OCI-LY3 (cell line): ENCODE measurements around the gene ZNF827.
A peak's percentile ranks its signal among the peaks of the same experiment; 100 is the strongest.

Experiments
- H2AFZ ChIP-seq: fragments of 200-600, 300-600 bp; shearing (Covaris generic); 2 replicates; pipeline ENCODE4 v1.6.0; 2014; ENCODE audit warnings: antibody characterized with exemption, low read depth, low read length
- H3K27ac ChIP-seq: fragments of 200-600, 300-600 bp; sonication (generic); 2 replicates; pipeline ENCODE4 v1.5.1; 2014; ENCODE audit warnings: mild to moderate bottlenecking, low read length, moderate library complexity, mixed read lengths
- H3K27me3 ChIP-seq: fragments of 200-600, 300-600 bp; sonication (generic); 2 replicates; pipeline ENCODE4 v1.6.1; 2014; ENCODE audit warnings: low read depth, low read length, mixed read lengths
- H3K36me3 ChIP-seq: fragments of 200-600, 300-600 bp; sonication (generic); replicated peaks from 2 replicates; pipeline ENCODE3; 2014; ENCODE audit warnings: low read depth, low read length, mixed read lengths
- H3K4me1 ChIP-seq: fragments of 300-600, 200-600 bp; sonication (generic); 2 replicates; pipeline ENCODE4 v1.6.1; 2014; ENCODE audit warnings: low read length, mixed read lengths
- H3K4me2 ChIP-seq: fragments of 200-600, 300-600 bp; sonication (generic); 2 replicates; pipeline ENCODE4 v1.6.1; 2014; ENCODE audit warnings: low read length, mixed read lengths
- H3K4me3 ChIP-seq: fragments of 300-600, 200-600 bp; sonication (generic); 2 replicates; pipeline ENCODE4 v1.5.1; 2014; ENCODE audit warnings: antibody characterized with exemption, mild to moderate bottlenecking, low read length, moderate library complexity
- H3K79me2 ChIP-seq: fragments of 300-600, 200-600 bp; shearing (Covaris generic); 2 replicates; pipeline ENCODE4 v1.6.1; 2014; ENCODE audit warnings: mild to moderate bottlenecking, low read length, mixed read lengths
- H3K9ac ChIP-seq: fragments of 300-600, 200-600 bp; shearing (Covaris generic); 2 replicates; pipeline ENCODE4 v1.6.0; 2014; ENCODE audit warnings: mild to moderate bottlenecking, low read length, moderate library complexity
- H3K9me3 ChIP-seq: fragments of 200-600, 300-600 bp; shearing (Covaris generic); 2 replicates; pipeline ENCODE4 v1.6.1; 2014; ENCODE audit warnings: low read length, mixed read lengths; ENCODE audit not compliant: insufficient read depth
- H4K20me1 ChIP-seq: fragments of 200-600, 300-600 bp; sonication (generic); 2 replicates; pipeline ENCODE4 v1.6.1; 2016; ENCODE audit warnings: low read length, mixed read lengths; ENCODE audit not compliant: insufficient read depth
- EZH2phosphoT487 ChIP-seq: fragments of 200-600 bp; shearing (Covaris generic); IDR thresholded peaks from 2 replicates; pipeline ENCODE4 v1.6.1; 2018; ENCODE audit warnings: antibody characterized with exemption, mixed run types, low read depth
- TF ChIP-seq, protein P1 (sequence below): fragments of 200-600, 300-600 bp; sonication (generic); IDR thresholded peaks from 2 replicates; pipeline ENCODE4 v1.5.1; 2014; ENCODE audit warnings: antibody characterized with exemption, low read length, low read depth

Gene ZNF827

DNA sequence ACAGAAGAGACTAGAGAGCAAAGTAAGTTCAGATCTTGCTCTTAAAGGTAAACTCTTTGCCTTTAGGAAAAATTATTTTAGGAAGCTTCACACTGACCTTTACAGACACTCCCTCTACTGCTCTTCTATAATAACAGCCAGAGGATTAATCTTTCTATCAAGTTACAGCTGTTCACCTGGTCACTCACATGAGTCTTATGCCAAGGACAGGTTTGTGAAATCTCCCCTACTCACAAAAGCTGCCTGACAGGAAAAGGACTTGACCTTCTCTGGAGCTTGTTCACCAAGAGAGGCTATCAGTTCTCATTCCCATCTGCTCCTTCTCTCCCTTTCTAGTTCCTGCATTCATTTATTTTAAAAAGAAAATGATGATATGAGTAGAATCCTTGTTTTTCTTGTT, 141.3 kb downstream of the ZNF827 start:
- H3K9ac ChIP-seq = no peak overlapping the region
- H3K4me1 ChIP-seq = peaks cover 16% of the 10 kb centered on the region
- H3K27me3 ChIP-seq = no peaks in the 10 kb centered on the region
- H3K4me3 ChIP-seq = no peak overlapping the region
- H3K27ac ChIP-seq = no peak overlapping the region
- no peak overlapping the region for H3K4me2 ChIP-seq
- H3K9me3 ChIP-seq = no peaks in the 10 kb centered on the region
- H4K20me1 ChIP-seq = no peaks in the 10 kb centered on the region
- no peaks in the 10 kb centered on the region for H3K79me2 ChIP-seq
- TF ChIP-seq, protein P1, sequence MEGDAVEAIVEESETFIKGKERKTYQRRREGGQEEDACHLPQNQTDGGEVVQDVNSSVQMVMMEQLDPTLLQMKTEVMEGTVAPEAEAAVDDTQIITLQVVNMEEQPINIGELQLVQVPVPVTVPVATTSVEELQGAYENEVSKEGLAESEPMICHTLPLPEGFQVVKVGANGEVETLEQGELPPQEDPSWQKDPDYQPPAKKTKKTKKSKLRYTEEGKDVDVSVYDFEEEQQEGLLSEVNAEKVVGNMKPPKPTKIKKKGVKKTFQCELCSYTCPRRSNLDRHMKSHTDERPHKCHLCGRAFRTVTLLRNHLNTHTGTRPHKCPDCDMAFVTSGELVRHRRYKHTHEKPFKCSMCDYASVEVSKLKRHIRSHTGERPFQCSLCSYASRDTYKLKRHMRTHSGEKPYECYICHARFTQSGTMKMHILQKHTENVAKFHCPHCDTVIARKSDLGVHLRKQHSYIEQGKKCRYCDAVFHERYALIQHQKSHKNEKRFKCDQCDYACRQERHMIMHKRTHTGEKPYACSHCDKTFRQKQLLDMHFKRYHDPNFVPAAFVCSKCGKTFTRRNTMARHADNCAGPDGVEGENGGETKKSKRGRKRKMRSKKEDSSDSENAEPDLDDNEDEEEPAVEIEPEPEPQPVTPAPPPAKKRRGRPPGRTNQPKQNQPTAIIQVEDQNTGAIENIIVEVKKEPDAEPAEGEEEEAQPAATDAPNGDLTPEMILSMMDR = no peak
- no peak for TF ChIP-seq EZH2phosphoT487
- H2AFZ ChIP-seq = no peak overlapping the region
- peaks cover 6% of the 10 kb centered on the region for H3K36me3 ChIP-seq

DNA sequence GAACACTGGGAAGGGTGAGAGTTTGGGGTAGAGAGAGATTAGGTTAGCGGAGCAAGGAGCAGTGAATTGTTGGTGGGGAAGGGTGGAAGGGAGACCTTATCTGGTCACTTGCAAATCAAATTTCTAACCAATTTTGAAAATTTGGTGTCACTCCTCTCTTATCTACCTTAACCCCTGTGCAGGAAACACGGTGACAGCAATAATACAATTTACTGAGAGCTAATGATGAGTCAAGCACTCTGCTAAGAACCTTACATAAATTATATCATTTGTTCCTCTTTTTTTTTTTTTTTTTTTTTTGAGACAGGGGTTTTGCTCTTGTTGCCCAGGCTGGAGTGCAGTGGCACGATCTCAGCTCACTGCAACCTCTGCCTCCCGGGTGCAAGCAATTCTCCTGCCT, 142.3 kb downstream of the ZNF827 start:
- H3K9ac ChIP-seq = no peak overlapping the region
- H4K20me1 ChIP-seq = no peaks in the 10 kb centered on the region
- no peak overlapping the region for H2AFZ ChIP-seq
- H3K4me2 ChIP-seq = peak overlapping the region; percentile 36
- H3K27me3 ChIP-seq = no peaks in the 10 kb centered on the region
- TF ChIP-seq, protein P1 = no peak
- no peak for TF ChIP-seq EZH2phosphoT487
- no peak overlapping the region for H3K27ac ChIP-seq
- no peaks in the 10 kb centered on the region for H3K9me3 ChIP-seq
- no peaks in the 10 kb centered on the region for H3K79me2 ChIP-seq
- peaks cover 7% of the 10 kb centered on the region for H3K36me3 ChIP-seq
- H3K4me3 ChIP-seq = no peak overlapping the region
- peaks cover 16% of the 10 kb centered on the region for H3K4me1 ChIP-seq

DNA sequence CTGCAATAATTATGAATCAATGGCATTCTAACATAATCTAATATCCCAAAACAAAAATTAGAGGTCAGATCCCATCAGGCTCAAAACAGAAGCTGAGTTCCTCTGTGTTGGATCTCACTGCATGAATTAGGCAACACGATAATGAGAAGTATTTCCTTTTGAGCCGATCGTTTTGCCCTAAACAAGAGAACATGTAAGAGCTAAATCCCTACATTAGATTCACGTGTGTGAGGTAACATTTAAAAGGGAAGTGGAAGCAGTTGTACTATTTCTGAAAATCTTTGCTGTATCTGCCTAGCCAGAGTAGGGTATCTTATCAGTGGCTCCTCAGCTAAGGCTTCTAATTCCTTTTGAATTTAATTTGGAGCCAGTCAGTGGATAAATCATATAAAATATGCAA, 143.1 kb downstream of the ZNF827 start:
- H3K79me2 ChIP-seq = no peaks in the 10 kb centered on the region
- no peaks in the 10 kb centered on the region for H4K20me1 ChIP-seq
- H3K27me3 ChIP-seq = no peaks in the 10 kb centered on the region
- H3K27ac ChIP-seq = no peak overlapping the region
- H3K9me3 ChIP-seq = no peaks in the 10 kb centered on the region
- peak overlapping the region; percentile 36 for H3K4me2 ChIP-seq
- H3K36me3 ChIP-seq = peaks cover 7% of the 10 kb centered on the region
- peaks cover 16% of the 10 kb centered on the region for H3K4me1 ChIP-seq
- no peak overlapping the region for H3K4me3 ChIP-seq
- H3K9ac ChIP-seq = no peak overlapping the region
- TF ChIP-seq, protein P1 = no peak
- no peak for TF ChIP-seq EZH2phosphoT487
- no peak overlapping the region for H2AFZ ChIP-seq

DNA sequence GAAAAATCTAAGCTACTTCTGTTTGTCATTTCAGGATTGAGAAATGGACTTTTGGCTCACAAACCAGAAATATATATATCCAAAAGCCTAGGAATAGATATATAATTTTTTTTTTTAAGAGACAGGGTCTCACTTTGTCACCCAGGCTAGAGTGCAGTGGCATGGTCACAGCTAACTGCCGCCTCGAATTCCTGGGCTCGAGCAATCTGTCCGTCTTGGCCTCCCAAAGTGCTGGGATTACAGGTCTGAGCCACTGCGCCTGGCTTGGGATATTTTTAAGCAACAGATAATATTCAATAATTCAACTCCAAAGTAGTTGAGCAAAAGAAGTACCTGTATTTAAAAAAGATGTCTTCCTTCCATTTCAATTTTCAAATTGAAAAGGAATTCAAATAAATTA, 146.2 kb downstream of the ZNF827 start:
- H2AFZ ChIP-seq = no peak overlapping the region
- no peaks in the 10 kb centered on the region for H3K79me2 ChIP-seq
- H3K27me3 ChIP-seq = no peaks in the 10 kb centered on the region
- TF ChIP-seq EZH2phosphoT487 = no peak
- TF ChIP-seq, protein P1 = no peak
- peaks cover 3% of the 10 kb centered on the region for H3K36me3 ChIP-seq
- H3K4me1 ChIP-seq = peaks cover 16% of the 10 kb centered on the region
- H3K4me2 ChIP-seq = no peak overlapping the region
- H4K20me1 ChIP-seq = no peaks in the 10 kb centered on the region
- H3K9ac ChIP-seq = no peak overlapping the region
- no peak overlapping the region for H3K27ac ChIP-seq
- no peaks in the 10 kb centered on the region for H3K9me3 ChIP-seq
- H3K4me3 ChIP-seq = no peak overlapping the region
